ENCODE results near the gene FBXL22.
"Not testable (repeated sequence)": the region's sequence is repeated elsewhere in the genome, so short reads cannot be mapped to it uniquely, and the experiment has no call there.

FBXL22 gene

GRCh38 chr15:63612300-63612699 lies 15.1 kb downstream of the FBXL22 start:
- no peak for DNase-seq (ENCODE audit: low read depth)

- no peak for DNase-seq (ENCODE audit: low read depth)
Measured at GRCh38 chr15:63615935-63616334, 18.7 kb downstream of the FBXL22 start.

- DNase-seq (ENCODE audit: low read depth) = not testable (repeated sequence)
Measured at GRCh38 chr15:63617147-63617546, 20.0 kb downstream of the FBXL22 start.

- DNase-seq (ENCODE audit: low read depth) = not testable (repeated sequence)
Measured at GRCh38 chr15:63617627-63618026, 20.4 kb downstream of the FBXL22 start.

GRCh38 chr15:63620760-63621159 lies 23.6 kb downstream of the FBXL22 start:
- not testable (repeated sequence) for DNase-seq (ENCODE audit: low read depth)

- no peak for DNase-seq (ENCODE audit: low read depth)
Measured at GRCh38 chr15:63623232-63623969, 26.2 kb downstream of the FBXL22 start.

- DNase-seq (ENCODE audit: low read depth) = no peak
Measured at GRCh38 chr15:63626955-63627354, 29.8 kb downstream of the FBXL22 start.

GRCh38 chr15:63628123-63628822 lies 31.1 kb downstream of the FBXL22 start:
- no peak for DNase-seq (ENCODE audit: low read depth)

GRCh38 chr15:63630036-63630751 lies 33.0 kb downstream of the FBXL22 start:
- no peak for DNase-seq (ENCODE audit: low read depth)

- DNase-seq (ENCODE audit: low read depth) = no peak
Measured at GRCh38 chr15:63633312-63633711, 36.1 kb downstream of the FBXL22 start.

GRCh38 chr15:63634154-63634553 lies 37.0 kb downstream of the FBXL22 start:
- no peak for DNase-seq (ENCODE audit: low read depth)

- DNase-seq (ENCODE audit: low read depth) = no peak
Measured at GRCh38 chr15:63636518-63637061, 39.4 kb downstream of the FBXL22 start.

GRCh38 chr15:63638839-63639238 lies 41.7 kb downstream of the FBXL22 start:
- no peak for DNase-seq (ENCODE audit: low read depth)

GRCh38 chr15:63640146-63640545 lies 43.0 kb downstream of the FBXL22 start:
- DNase-seq (ENCODE audit: low read depth) = no peak

Measured in activated T-cell treated with anti-CD3 and anti-CD28 coated beads for 1 hour (primary cell).